Spinal cord (tissue), 10 donors: ENCODE data around the gene HS1BP3. TPM values are rescaled to one million over a fixed set of nuclear protein-coding genes. Genes with fewer than 3 reads are reported as not detected.

Source experiments
- DNase-seq, 6 donors: peaks; one replicate each; pipeline versions ENCODE4 v3.0.0 to v3.0.0-alpha.2; 2013 to 2015; ENCODE audit warnings: low spot score in 6 of 6, low read depth in 4 of 6
- H3K27ac ChIP-seq: one replicate; pipeline ENCODE4 v1.5.1; 2013; ENCODE audit warnings: low read depth, low read length, control low read depth
- H3K27me3 ChIP-seq: one replicate; pipeline ENCODE4 v1.6.1; 2013; ENCODE audit warnings: low read length; ENCODE audit not compliant: control insufficient read depth, insufficient read depth
- H3K36me3 ChIP-seq: one replicate; pipeline ENCODE4 v1.6.1; 2013; ENCODE audit warnings: low read length; ENCODE audit not compliant: control insufficient read depth, insufficient read depth
- H3K4me1 ChIP-seq: one replicate; pipeline ENCODE4 v1.6.1; 2013; ENCODE audit warnings: low read length; ENCODE audit not compliant: control insufficient read depth, insufficient read depth
- H3K4me3 ChIP-seq: one replicate; pipeline ENCODE4 v1.5.1; 2013; ENCODE audit warnings: low read depth, low read length, control low read depth
- H3K9me3 ChIP-seq: one replicate; pipeline ENCODE4 v1.6.1; 2013; ENCODE audit warnings: low read length; ENCODE audit not compliant: control insufficient read depth, insufficient read depth
- WGBS: methylation state at CpG from one replicate; pipeline ENCODE4 v1.1.5; 2013; ENCODE audit warnings: missing lambda C conversion rate; ENCODE audit not compliant: insufficient coverage; 5-methylcytosine and 5-hydroxymethylcytosine counted together
- long read RNA-seq, 4 donors: transcript quantifications; one replicate each; lab custom pipeline, GENCODE V29; 2026
- polyA plus RNA-seq, 2 donors: library from polyadenylated mRNA; unstranded; fragments of 120-200 nt; gene quantifications; one replicate each; pipeline ENCODE4 v1.2.1, GENCODE V29; 2013; ENCODE audit not compliant: insufficient read length in 2 of 2
- total RNA-seq, 2 donors: library from RNA; depleted of rRNA in 1 of 2; stranded (reverse); fragments of 120-200 nt in 1 of 2; fragments of >200 nt in 1 of 2; gene quantifications; one replicate each; pipeline versions ENCODE4 v1.2.3 to v1.2.4, GENCODE V29; 2013 to 2014
- donor health status: healthy.

The HS1BP3 gene
- total RNA-seq (10 to 100 TPM; 13.5 to 21.3 TPM), polyA plus RNA-seq (10 to 100 TPM; 14.3 to 15.9 TPM)
- long read RNA-seq, donor 1, partial matches to known transcripts, result 0 of 1 reads
- long read RNA-seq, donor 1, other reads (novel, unspliced or antisense), result 0 of 1 reads
- long read RNA-seq, donor 2, partial matches to known transcripts, result 0 of 1 reads
- long read RNA-seq, donor 2, other reads (novel, unspliced or antisense), result 0 of 1 reads
- long read RNA-seq, donor 3, partial matches to known transcripts, result 0 of 3 reads
- long read RNA-seq, donor 3, other reads (novel, unspliced or antisense), result 0 of 3 reads
- long read RNA-seq, donor 4, partial matches to known transcripts, result 0 of 3 reads
- long read RNA-seq, donor 4, other reads (novel, unspliced or antisense), result 0 of 3 reads

DNA sequence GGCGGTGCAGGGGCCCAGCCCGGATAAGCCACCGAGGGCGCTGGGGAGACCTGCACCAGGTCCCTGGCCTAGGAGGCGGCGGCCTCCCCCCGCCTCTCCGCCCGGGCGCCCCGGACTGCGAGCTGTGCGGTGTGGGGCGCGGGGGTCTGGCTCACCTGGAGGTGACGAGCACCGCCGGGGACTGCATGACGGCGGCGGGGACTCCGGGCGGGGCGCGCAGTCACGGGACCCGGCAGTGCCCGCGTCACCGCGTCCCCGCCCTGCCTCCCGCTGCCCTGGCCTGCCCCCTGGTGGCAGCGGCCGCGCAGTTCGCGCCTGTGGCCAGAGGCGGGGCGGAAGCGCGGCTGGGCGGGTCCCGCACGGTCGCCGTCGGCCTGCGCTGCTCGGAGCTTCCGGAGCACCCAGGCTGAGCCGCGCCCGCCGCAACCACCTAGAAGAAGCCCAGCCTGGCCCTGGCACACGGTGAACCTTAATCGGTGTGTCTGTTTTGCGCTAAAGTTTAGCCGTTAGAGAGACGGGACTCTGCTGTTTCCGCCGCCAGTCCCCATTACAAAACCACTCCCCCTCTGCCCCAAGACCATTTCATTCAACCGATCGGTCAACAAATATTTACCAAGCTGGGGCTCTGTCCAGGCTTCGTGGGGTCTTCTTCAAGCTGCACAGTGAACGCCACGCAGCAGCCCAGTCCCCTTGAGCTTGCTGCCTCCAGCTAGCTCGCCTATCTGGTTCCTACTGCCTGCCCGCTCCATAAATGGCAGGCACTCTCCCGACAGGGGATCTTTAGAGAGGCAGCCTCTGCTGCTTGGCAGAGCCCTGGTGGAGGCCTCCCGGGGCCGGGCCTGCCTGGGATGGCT, at the start of gene HS1BP3:
Gene HS1BP3, minus strand, starts transcription at position 222 of the 854 bp plus-strand sequence. Its CDS starts 35 bp downstream, at position 187.
- Histone ChIP-seq H3K27me3 (no peaks in the 10 kb centered on the region), H3K27ac (peak within 1 kb of the TSS; percentile 42), H3K4me1 (peaks cover 37% of the 10 kb centered on the region), H3K4me3 (peak within 1 kb of the TSS; percentile 60), H3K9me3 (no peaks in the 10 kb centered on the region), H3K36me3 (peaks cover 13% of the 10 kb centered on the region)
- DNase-seq, result peak in 5 of 6 donors; percentile 75 to 96 (median 81)
- WGBS, result under 1% methylated on average over 72 of the region's 72 CpGs

DNA sequence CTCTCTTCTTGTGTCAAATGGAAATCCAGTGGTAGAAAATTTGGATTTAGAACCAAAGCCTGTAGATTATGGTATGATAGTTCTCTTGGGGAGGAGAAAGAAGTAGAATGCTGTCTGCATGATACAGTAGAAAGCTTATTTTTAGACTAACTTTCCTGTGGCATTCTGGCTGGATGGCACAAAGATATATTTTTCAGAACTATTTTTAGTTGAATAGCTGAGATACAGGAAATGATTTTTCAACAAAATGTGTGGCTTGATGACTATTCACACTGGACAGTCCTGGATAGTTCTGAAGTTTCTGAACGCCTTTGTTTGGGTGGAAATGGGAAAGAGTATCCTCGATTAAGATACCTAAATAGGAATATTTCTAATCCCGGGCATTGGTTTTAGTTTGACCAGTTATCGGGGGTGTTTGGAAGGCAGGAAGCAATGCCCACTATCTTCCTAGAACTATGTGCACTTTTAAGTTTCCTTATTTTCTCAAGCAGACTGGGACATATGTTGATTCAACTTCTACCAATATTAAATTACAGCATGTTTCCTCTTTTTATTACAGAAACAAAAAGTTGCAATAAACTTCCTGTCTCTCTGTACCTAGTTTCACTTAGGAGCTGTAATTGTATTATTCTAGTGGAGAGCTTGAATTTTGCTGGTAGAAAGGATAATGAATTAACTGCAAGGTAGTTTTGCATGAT, 48.2 kb upstream of the HS1BP3 start:
- Histone ChIP-seq H3K27me3 (no peaks in the 10 kb centered on the region), H3K36me3 (peaks cover 5% of the 10 kb centered on the region), H3K27ac (no peak overlapping the region), H3K4me1 (no peaks in the 10 kb centered on the region), H3K4me3 (no peak overlapping the region), H3K9me3 (no peaks in the 10 kb centered on the region)
- DNase-seq, result no peak
- WGBS, result 91% methylated on average over 4 of the region's 4 CpGs

DNA sequence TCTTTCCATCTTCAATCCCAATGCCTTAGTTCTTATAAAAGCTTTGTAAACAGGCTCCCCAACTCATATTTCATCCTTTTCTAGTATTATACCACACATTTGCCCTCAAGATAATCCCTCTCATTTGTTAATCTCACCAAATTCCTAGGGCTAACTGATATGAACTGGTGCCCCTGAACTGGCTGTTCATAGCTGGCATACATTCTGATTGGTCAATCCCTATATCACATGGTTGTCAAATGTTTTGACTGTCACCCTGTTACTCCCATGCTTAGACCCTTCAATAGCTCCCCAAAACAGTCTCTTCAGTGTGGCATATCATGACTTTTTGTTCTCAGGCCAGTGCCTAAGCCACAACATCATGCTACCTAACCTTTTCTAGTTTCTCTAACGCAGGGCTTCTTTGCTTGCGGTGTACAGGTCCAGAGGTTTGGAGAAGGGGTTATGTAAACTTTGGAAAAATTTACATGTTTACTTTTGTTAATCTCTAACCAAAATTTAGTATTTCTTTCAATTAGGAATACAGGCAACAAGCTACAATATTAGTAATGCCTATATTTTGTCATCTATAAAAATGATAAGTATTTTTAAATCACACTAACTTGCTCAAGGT, 46.5 kb upstream of the HS1BP3 start:
- WGBS, result no CpG with 5 or more reads among the region's 2 CpGs
- Histone ChIP-seq H3K27ac (no peak overlapping the region), H3K27me3 (no peaks in the 10 kb centered on the region), H3K4me1 (no peaks in the 10 kb centered on the region), H3K36me3 (peaks cover 5% of the 10 kb centered on the region), H3K4me3 (no peak overlapping the region), H3K9me3 (no peaks in the 10 kb centered on the region)
- DNase-seq, result no peak

- Histone ChIP-seq H3K27me3 (no peaks in the 10 kb centered on the region), H3K27ac (no peak overlapping the region), H3K36me3 (peaks cover 5% of the 10 kb centered on the region), H3K4me1 (no peaks in the 10 kb centered on the region), H3K9me3 (no peaks in the 10 kb centered on the region), H3K4me3 (no peak overlapping the region)
- no peak for DNase-seq
- WGBS, result 82% methylated on average over 2 of the region's 2 CpGs
These were observed 45.5 kb upstream of the HS1BP3 start for GRCh38 chr2:20696366-20696765.

GRCh38 chr2:20693317-20693716, 42.4 kb upstream of the HS1BP3 start:
- WGBS, result 90% methylated on average over 1 of the region's 3 CpGs
- DNase-seq, result no peak
- H3K27me3 ChIP-seq, result no peaks in the 10 kb centered on the region
- H3K4me3 ChIP-seq, result no peak overlapping the region
- H3K9me3 ChIP-seq, result no peaks in the 10 kb centered on the region
- peaks cover 5% of the 10 kb centered on the region for H3K36me3 ChIP-seq
- H3K27ac ChIP-seq, result no peak overlapping the region
- H3K4me1 ChIP-seq, result no peaks in the 10 kb centered on the region

GRCh38 chr2:20692081-20692480, 41.2 kb upstream of the HS1BP3 start:
- Histone ChIP-seq H3K4me3 (no peak overlapping the region), H3K36me3 (peaks cover 5% of the 10 kb centered on the region), H3K27ac (no peak overlapping the region), H3K27me3 (no peaks in the 10 kb centered on the region), H3K4me1 (no peaks in the 10 kb centered on the region), H3K9me3 (no peaks in the 10 kb centered on the region)
- WGBS, result no CpG with 5 or more reads among the region's 2 CpGs
- no peak for DNase-seq

DNA sequence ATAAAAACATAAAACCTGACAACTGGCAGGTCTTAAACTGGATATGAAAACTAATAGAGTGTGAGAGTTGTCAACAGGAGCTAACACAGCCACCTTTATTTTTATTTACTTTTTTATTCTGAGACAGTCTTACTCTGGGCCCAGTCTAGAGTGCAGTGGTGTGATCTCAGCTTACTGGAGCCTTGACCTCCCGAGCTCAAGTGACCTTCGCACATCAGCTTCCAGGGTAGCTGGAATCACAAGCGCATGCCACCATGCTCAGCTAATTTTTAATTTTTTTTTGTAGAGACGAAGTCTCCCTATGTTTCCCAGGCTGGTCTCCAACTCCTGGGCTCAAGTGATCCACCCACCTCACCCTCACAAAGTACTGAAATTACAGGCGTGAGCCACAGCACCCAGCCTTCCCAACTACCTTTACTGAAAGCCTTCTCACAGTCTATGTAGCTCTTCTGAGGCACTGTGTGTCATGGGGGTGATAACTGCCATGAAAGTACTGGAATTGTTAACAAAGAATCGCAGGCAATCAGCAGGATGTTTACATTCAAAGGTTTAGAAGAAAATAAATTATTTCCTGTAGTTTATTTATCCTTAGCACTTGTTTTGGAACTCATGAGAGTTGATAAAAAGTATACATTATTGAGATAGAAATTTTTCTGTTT, 40.3 kb upstream of the HS1BP3 start:
- Histone ChIP-seq H3K4me1 (no peaks in the 10 kb centered on the region), H3K27me3 (no peaks in the 10 kb centered on the region), H3K4me3 (no peak overlapping the region), H3K36me3 (peaks cover 4% of the 10 kb centered on the region), H3K9me3 (no peaks in the 10 kb centered on the region), H3K27ac (no peak overlapping the region)
- WGBS, result 91% methylated on average over 2 of the region's 6 CpGs
- no peak for DNase-seq

- Histone ChIP-seq H3K4me3 (no peak overlapping the region), H3K27ac (no peak overlapping the region), H3K27me3 (no peaks in the 10 kb centered on the region), H3K36me3 (no peaks in the 10 kb centered on the region), H3K4me1 (no peaks in the 10 kb centered on the region), H3K9me3 (no peaks in the 10 kb centered on the region)
- no peak for DNase-seq
- WGBS, result 100% methylated on average over 8 of the region's 11 CpGs
These were observed 38.7 kb upstream of the HS1BP3 start for GRCh38 chr2:20689428-20690264.
